H9 (cell line): ENCODE data around the gene CEP120. TPM values are rescaled to one million over a fixed set of nuclear protein-coding genes. Genes with fewer than 3 reads are reported as not detected.
A peak's percentile ranks its signal among the peaks of the same experiment; 100 is the strongest.

Experiments used
- DNase-seq: peaks from one replicate; pipeline ENCODE4 v3.0.0-alpha.2; 2017
- H2AFZ ChIP-seq: one replicate; pipeline ENCODE4 v1.6.1; 2013; ENCODE audit warnings: mild to moderate bottlenecking, low read length, control low read depth, moderate library complexity
- H2AK5ac ChIP-seq: 2 replicates; pipeline ENCODE4 v1.6.1; 2013; ENCODE audit warnings: low read length, control low read depth, mixed read lengths; ENCODE audit not compliant: insufficient read length
- H2BK120ac ChIP-seq: one replicate; pipeline ENCODE4 v1.6.1; 2013; ENCODE audit warnings: low read depth, mild to moderate bottlenecking, low read length, control low read depth, inconsistent platforms; ENCODE audit not compliant: poor library complexity, severe bottlenecking
- H2BK12ac ChIP-seq: 2 replicates; pipeline ENCODE4 v1.6.1; 2013; ENCODE audit warnings: low read length, control low read depth, mixed read lengths, low read depth; ENCODE audit not compliant: insufficient read length
- H2BK15ac ChIP-seq: 2 replicates; pipeline ENCODE4 v1.6.1; 2013; ENCODE audit warnings: low read depth, low read length, control low read depth
- H2BK20ac ChIP-seq: one replicate; pipeline ENCODE4 v1.6.1; 2013; ENCODE audit warnings: low read depth, mild to moderate bottlenecking, low read length, control low read depth, inconsistent platforms; ENCODE audit not compliant: poor library complexity, severe bottlenecking
- H2BK5ac ChIP-seq: 2 replicates; pipeline ENCODE4 v1.6.1; 2013; ENCODE audit warnings: low read length, control low read depth, mixed read lengths; ENCODE audit not compliant: insufficient read length
- H3K14ac ChIP-seq: 2 replicates; pipeline ENCODE4 v1.6.1; 2013; ENCODE audit warnings: low read length, control low read depth; ENCODE audit not compliant: insufficient read depth
- H3K18ac ChIP-seq: 2 replicates; pipeline ENCODE4 v1.6.1; 2013; ENCODE audit warnings: low read depth, mild to moderate bottlenecking, mixed read lengths, low read length, control low read depth; ENCODE audit not compliant: insufficient read length
- H3K23ac ChIP-seq: 2 replicates; pipeline ENCODE4 v1.6.1; 2013; ENCODE audit warnings: low read length, control low read depth, mixed read lengths, low read depth; ENCODE audit not compliant: insufficient read length
- H3K23me2 ChIP-seq: 2 replicates; pipeline ENCODE4 v1.6.1; 2013; ENCODE audit warnings: low read depth, mild to moderate bottlenecking, mixed read lengths, low read length, control low read depth; ENCODE audit not compliant: insufficient read length, poor library complexity, severe bottlenecking
- H3K27ac ChIP-seq: 2 replicates; pipeline ENCODE4 v1.5.1; 2013; ENCODE audit warnings: low read length, control low read depth, mixed read lengths, low read depth; ENCODE audit not compliant: insufficient read length
- H3K27me3 ChIP-seq: 2 replicates; pipeline ENCODE4 v1.6.1; 2013; ENCODE audit warnings: low read length, control low read depth, inconsistent platforms; ENCODE audit not compliant: insufficient read depth
- H3K4ac ChIP-seq: 2 replicates; pipeline ENCODE4 v1.6.1; 2013; ENCODE audit warnings: low read depth, mild to moderate bottlenecking, control low read depth, inconsistent platforms, low read length, moderate library complexity
- H3K4me1 ChIP-seq: 2 replicates; pipeline ENCODE4 v1.6.1; 2013; ENCODE audit warnings: low read length, control low read depth, inconsistent platforms; ENCODE audit not compliant: insufficient read depth
- H3K4me2 ChIP-seq: 2 replicates; pipeline ENCODE4 v1.6.1; 2013; ENCODE audit warnings: low read length, control low read depth, mixed read lengths; ENCODE audit not compliant: insufficient read length, insufficient read depth
- H3K56ac ChIP-seq: 2 replicates; pipeline ENCODE4 v1.6.1; 2013; ENCODE audit warnings: low read depth, mild to moderate bottlenecking, mixed read lengths, low read length, control low read depth; ENCODE audit not compliant: insufficient read length
- H3K79me1 ChIP-seq: 2 replicates; pipeline ENCODE4 v1.6.1; 2013; ENCODE audit warnings: low read depth, mild to moderate bottlenecking, moderate library complexity, low read length, control low read depth, inconsistent platforms; ENCODE audit not compliant: insufficient read depth, poor library complexity, severe bottlenecking
- H3K79me2 ChIP-seq: 2 replicates; pipeline ENCODE4 v1.6.1; 2013; ENCODE audit warnings: low read length, control low read depth, inconsistent platforms; ENCODE audit not compliant: insufficient read depth
- H3K9ac ChIP-seq: 2 replicates; pipeline ENCODE4 v1.6.1; 2013; ENCODE audit warnings: low read length, control low read depth, mixed read lengths; ENCODE audit not compliant: insufficient read length; ENCODE audit errors: extremely low read depth
- H3K9me3 ChIP-seq: one replicate; pipeline ENCODE4 v1.6.1; 2013; ENCODE audit warnings: low read depth, low read length, inconsistent platforms; ENCODE audit not compliant: control insufficient read depth
- H3T11ph ChIP-seq: one replicate; pipeline ENCODE4 v1.6.1; 2013; ENCODE audit warnings: mild to moderate bottlenecking, low read length, control low read depth, inconsistent platforms
- H4K20me1 ChIP-seq: one replicate; pipeline ENCODE4 v1.6.1; 2013; ENCODE audit not compliant: control insufficient read depth, insufficient read length, insufficient read depth
- H4K5ac ChIP-seq: 2 replicates; pipeline ENCODE4 v1.6.1; 2013; ENCODE audit warnings: low read depth, mild to moderate bottlenecking, mixed read lengths, low read length, control low read depth; ENCODE audit not compliant: insufficient read length
- H4K8ac ChIP-seq: replicated peaks from 2 replicates; pipeline ENCODE4 v1.6.1; 2013; ENCODE audit warnings: low read length, control low read depth, mixed read lengths, low read depth; ENCODE audit not compliant: insufficient read length
- H4K91ac ChIP-seq: 2 replicates; pipeline ENCODE4 v1.6.1; 2013; ENCODE audit warnings: low read depth, mild to moderate bottlenecking, moderate library complexity, mixed read lengths, low read length, control low read depth; ENCODE audit not compliant: insufficient read length
- H3K27ac Mint-ChIP-seq, 3 experiments: 2 replicates in 2 of 3; 3 replicates in 1 of 3; pipeline ENCODE4 v1.8.0; 2020 to 2021; ENCODE audit warnings: mixed read lengths in 3 of 3, mild to moderate bottlenecking in 1 of 3, moderate library complexity in 1 of 3
- H3K27me3 Mint-ChIP-seq: 2 replicates; pipeline ENCODE4 v1.8.0; 2021; ENCODE audit warnings: low read depth, mild to moderate bottlenecking, moderate library complexity, mixed read lengths
- H3K36me3 Mint-ChIP-seq, 3 experiments: 2 replicates in 2 of 3; 3 replicates in 1 of 3; pipeline ENCODE4 v1.8.0; 2020 to 2021; ENCODE audit warnings: low read depth in 3 of 3, mixed read lengths in 3 of 3; ENCODE audit not compliant: insufficient read depth in 1 of 3
- H3K4me1 Mint-ChIP-seq, 2 experiments: 2 replicates each; pipeline ENCODE4 v1.8.0; 2020; ENCODE audit warnings: mixed read lengths in 2 of 2
- H3K4me3 Mint-ChIP-seq, 2 experiments: 2 replicates in 1 of 2; 3 replicates in 1 of 2; pipeline ENCODE4 v1.8.0; 2020 to 2021; ENCODE audit warnings: mild to moderate bottlenecking in 2 of 2, mixed read lengths in 2 of 2, moderate library complexity in 1 of 2
- H3K9me3 Mint-ChIP-seq, 2 experiments: 2 replicates in 1 of 2; 3 replicates in 1 of 2; pipeline ENCODE4 v1.8.0; 2020; ENCODE audit warnings: mild to moderate bottlenecking in 2 of 2, mixed read lengths in 2 of 2, moderate library complexity in 1 of 2
- WGBS: extraction: QIAGEN DNeasy Blood & Tissue Kit; methylation state at CpG from one replicate; pipeline ENCODE4 v1.1.7; 2013; ENCODE audit warnings: missing lambda C conversion rate, low lambda C conversion rate, mixed read lengths; ENCODE audit not compliant: insufficient read length; ENCODE audit errors: extremely low coverage; 5-methylcytosine and 5-hydroxymethylcytosine counted together
- total RNA-seq: library from RNA; stranded (reverse); gene quantifications from 2 replicates; pipeline ENCODE4 v1.2.1, GENCODE V29; 2021
- TF ChIP-seq, protein P1 (sequence below): fragments of 200-600 bp; sonication (generic); conservative IDR thresholded peaks from 3 replicates; pipeline ENCODE4 v1.8.0; 2021; ENCODE audit warnings: antibody characterized with exemption, mild to moderate bottlenecking

Gene CEP120
- total RNA-seq, 1 experiment from 2014 or later = 22.5 TPM

- Histone ChIP-seq H2BK120ac (no peak overlapping the region), H3K14ac (no peak overlapping the region), H3K4ac (no peak overlapping the region), H3K18ac (no peak overlapping the region), H4K20me1 (no peaks in the 10 kb centered on the region), H2BK12ac (no peak overlapping the region), H4K8ac (no peak overlapping the region), H2BK20ac (no peak overlapping the region), H3K56ac (no peak overlapping the region), H2BK15ac (no peak overlapping the region), H3K27me3 (no peaks in the 10 kb centered on the region), H3K27ac (no peak overlapping the region), H3K9ac (no peak overlapping the region), H4K5ac (no peak overlapping the region), H3K23me2 (no peaks in the 10 kb centered on the region), H3K9me3 (no peaks in the 10 kb centered on the region), H3K79me1 (no peaks in the 10 kb centered on the region), H3K23ac (no peak overlapping the region), H2AFZ (no peak overlapping the region), H3K4me2 (no peak overlapping the region), H3K79me2 (no peaks in the 10 kb centered on the region), H4K91ac (no peak overlapping the region), H3T11ph (no peak overlapping the region), H3K4me1 (no peaks in the 10 kb centered on the region), H2BK5ac (no peak overlapping the region), H2AK5ac (no peak overlapping the region)
- Mint-ChIP-seq H3K27me3 (no peaks in the 10 kb centered on the region), H3K4me3 (no peak overlapping the region), H3K9me3 (no peaks in the 10 kb centered on the region), H3K36me3 (peaks cover 0 to 15% (median 8%) of the 10 kb centered on the region in 3 experiments; a peak in 4 of 7 replicates), H3K4me1 (no peaks in the 10 kb centered on the region), H3K27ac (no peak overlapping the region)
- no peak for DNase-seq
- TF ChIP-seq, protein P1, sequence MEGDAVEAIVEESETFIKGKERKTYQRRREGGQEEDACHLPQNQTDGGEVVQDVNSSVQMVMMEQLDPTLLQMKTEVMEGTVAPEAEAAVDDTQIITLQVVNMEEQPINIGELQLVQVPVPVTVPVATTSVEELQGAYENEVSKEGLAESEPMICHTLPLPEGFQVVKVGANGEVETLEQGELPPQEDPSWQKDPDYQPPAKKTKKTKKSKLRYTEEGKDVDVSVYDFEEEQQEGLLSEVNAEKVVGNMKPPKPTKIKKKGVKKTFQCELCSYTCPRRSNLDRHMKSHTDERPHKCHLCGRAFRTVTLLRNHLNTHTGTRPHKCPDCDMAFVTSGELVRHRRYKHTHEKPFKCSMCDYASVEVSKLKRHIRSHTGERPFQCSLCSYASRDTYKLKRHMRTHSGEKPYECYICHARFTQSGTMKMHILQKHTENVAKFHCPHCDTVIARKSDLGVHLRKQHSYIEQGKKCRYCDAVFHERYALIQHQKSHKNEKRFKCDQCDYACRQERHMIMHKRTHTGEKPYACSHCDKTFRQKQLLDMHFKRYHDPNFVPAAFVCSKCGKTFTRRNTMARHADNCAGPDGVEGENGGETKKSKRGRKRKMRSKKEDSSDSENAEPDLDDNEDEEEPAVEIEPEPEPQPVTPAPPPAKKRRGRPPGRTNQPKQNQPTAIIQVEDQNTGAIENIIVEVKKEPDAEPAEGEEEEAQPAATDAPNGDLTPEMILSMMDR = peak; percentile 77
- WGBS = no CpG with 5 or more reads among the region's 4 CpGs
These were observed 78.3 kb downstream of the CEP120 start for GRCh38 chr5:123344816-123345426.
